Hindlimb muscle (tissue), 1 donor: Measurements from ENCODE around the gene FGFR2. TPM values are rescaled to one million over a fixed set of nuclear protein-coding genes. Genes with fewer than 3 reads are reported as not detected.
A peak's percentile ranks its signal among the peaks of the same experiment; 100 is the strongest.

ENCODE experiments used
- DNase-seq: peaks from one replicate; pipeline ENCODE4 v3.0.0-alpha.2; 2013
- polyA plus RNA-seq: library from polyadenylated mRNA; unstranded; fragments of 120-200 nt; gene quantifications from one replicate; pipeline ENCODE4 v1.2.1, GENCODE V29; 2013; ENCODE audit not compliant: insufficient read length

The FGFR2 gene
- polyA plus RNA-seq, 1 donor, result 3.6 TPM

DNA sequence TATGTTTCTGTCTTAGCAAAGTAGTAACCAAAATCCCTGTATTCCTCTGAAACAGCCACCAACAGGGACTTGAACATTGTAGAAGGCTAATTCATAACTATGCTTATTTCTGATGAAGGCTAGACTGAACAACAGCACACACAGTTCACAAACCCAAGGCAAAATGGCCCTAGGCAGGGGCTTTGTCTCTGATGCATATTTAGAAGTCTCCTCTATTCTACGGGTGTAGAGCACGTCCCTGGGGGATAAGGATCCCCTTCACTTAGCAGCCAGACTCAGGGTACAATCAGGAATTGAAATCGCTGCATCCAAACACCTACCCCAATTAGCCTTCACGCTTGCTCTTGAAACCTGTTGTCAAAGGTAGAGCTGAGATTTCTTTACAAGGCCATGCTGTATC is 45.5 kb downstream of the FGFR2 start:
- DNase-seq, result no peak

DNA sequence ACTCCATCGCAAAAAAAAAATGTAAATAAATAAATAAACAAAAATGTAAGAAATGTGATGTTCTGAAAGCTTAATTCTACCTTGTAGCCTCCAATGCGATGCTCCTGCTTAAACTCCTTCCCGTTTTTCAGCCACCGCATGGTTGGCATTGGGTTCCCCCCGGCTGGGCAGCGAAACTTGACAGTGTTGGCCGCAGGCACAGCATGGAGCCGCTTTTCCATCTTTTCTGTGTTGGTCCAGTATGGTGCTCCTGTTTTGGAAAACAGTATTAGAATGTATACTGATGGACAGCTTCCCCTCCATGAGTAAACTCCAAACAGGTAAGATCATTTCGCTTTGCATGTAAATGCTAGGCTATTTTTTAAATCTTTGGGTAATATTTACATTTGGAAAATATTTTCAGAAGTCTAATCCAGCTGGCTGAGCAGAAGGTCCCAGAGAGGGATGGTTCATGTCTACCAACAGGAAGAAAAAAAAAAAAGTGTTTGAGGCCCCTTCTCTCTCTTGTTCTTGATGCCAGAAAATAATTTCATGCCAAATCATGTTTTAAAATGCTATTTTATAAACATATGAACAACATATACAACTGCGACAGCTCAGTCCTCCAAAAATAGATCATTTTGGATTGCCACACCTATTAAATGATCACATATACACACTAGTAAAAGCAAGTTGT is 46.9 kb downstream of the FGFR2 start:
- no peak for DNase-seq

DNA sequence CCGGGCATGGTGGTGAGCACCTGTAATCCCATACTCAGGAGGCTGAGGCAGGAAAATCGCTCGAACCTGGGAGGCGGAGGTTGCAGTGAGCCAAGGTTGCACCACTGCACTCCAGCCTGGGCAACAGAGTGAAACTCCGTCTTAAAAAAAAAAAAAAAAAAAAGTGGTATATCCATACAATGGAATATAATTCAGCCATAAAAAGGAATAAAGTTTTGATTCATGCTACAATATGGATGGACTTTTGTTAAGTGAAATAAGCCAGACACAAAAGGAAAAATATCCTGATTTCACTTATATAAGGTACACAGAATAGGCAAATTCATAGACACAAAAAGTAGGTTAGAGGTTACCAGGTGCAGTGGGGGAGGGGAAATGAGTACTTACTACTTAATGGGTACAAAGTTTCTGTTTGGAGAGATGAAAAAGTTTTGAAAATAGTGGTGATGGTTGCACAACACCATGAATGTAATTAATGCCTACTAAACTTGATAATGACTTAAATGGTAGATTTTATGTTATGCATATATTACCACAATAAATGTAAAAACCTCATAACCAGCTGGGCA is 53.9 kb downstream of the FGFR2 start:
- DNase-seq, result no peak

GRCh38 chr10:121543545-121543944 is 54.7 kb downstream of the FGFR2 start:
- DNase-seq, result no peak

DNA sequence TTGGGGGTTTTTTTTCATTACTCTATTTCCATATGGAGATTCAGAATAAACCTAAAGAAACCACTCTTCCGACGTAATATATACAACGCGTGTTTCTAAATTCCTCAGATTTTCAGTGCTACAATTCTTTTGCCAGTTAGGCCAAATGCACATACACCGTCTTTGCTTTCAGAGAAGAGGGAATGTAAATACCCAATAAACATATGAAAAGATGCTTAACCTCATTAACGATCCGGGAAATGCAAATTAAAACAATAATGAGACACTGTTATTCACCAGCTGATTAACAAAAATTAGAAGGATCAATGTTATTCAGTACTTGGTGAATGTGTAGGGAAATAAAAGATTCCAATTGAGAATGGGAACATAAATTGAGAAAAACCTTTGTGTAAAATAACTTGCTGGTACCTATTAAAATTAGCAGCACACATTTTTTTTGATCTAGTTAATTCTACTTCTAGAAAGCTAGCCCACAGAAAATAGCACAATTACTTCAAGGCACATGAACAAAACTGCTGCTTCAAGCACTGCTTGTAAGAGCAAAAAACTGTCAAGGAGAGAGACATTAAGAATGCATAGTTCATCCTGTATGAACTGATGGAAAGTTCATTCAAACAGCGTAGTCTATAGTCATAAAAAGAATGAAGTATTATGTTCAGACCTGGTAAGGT is 56.7 kb downstream of the FGFR2 start:
- no peak for DNase-seq

- no peak for DNase-seq
These were observed 57.4 kb downstream of the FGFR2 start for GRCh38 chr10:121540732-121541395.

- no peak for DNase-seq
These were observed 58.5 kb downstream of the FGFR2 start for GRCh38 chr10:121539786-121540185.

DNA sequence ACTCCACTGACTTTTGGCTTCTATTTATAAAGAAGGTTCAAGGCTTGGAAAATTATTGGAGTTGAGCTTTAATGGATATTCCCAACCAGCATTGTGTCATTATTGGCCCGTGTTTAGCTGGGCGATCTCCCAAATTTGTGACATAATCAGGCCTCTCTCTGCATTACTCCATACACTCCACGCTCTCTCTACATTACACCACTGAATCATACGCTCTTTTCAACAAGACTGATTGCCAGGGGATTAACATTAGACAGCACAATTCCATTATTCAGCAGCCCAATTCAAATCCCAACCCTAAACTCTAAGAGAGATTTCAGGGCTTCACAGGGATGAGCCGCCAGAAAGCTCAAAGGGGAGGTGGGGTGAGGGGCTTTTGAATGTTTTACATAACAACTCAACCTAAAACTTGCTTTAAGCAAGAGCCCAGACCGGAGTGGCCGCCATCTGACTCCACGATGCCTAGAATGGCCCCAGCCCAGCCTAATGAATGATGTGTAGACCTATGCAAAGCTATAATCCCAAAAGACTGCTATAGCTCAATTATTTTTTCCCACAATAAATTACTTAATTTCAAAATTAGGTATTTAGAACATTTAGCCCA is 61.8 kb downstream of the FGFR2 start:
- DNase-seq, result peak; percentile 93

GRCh38 chr10:121535381-121535780 is 62.9 kb downstream of the FGFR2 start:
- DNase-seq, result no peak

- no peak for DNase-seq
These were observed 65.9 kb downstream of the FGFR2 start for GRCh38 chr10:121532292-121532864.

- DNase-seq, result no peak
These were observed 66.4 kb downstream of the FGFR2 start for GRCh38 chr10:121531830-121532178.

DNA sequence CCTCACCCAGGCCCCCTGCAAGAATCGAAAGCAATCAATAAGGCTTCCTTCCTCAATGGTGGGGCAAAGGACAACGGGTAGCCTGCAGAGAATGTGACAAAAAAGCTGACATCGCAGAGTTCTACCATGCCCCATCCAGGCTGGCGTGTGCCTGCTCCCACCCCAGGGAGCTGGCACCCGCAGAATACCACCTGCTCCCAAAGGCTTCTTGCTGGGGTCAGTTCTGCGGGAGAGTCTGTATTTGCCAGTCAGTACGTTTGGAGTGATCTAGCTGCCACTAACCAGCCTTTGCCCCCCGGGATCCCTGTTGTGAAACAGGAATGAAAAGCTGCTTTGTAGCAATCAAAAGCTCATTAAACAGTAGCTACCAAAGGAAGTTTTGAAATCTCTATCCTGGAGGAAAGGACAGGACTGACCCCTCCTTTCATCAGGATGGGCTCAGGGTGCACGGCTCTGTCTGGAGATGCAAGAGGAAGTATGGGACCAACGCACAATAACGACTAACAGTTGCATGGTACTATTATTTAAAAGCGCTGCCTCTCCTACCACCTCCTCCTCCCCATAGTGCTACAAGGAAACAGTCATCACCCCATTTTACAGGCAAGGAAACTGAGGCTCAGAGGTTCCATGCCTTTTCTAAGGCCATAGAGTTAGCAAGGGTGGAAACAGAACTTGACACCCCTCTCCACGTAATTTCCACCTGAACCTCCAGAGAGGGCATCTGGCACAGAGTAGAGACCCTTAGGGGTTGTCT is 67.0 kb downstream of the FGFR2 start:
- DNase-seq, result no peak

DNA sequence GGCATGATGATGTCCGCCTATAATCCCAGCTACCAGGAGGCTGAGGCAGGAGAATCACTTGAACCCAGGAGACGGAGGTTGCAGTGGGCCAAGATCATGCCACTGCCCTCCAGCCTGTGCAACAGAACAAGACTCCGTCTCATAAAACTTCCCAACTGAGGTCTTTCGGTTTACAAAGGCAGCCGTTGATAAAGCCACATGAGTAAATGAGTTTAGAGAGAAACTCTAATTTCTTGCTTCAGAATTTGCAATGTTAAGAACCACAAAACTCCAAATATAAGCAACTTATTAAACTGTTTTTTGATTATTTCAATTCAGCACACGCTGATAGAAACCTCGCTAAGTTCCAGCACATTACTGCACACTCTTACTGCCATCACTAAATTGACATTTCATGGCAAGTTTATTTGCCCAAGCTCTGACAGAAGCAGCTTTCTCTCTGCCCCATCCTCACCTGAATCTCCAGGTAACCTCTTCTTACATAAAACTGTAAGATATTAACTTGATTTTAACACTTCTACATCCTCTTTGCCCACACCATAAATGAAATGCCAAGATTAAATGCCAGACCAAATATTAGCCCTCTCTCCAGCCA is 67.7 kb downstream of the FGFR2 start:
- no peak for DNase-seq

DNA sequence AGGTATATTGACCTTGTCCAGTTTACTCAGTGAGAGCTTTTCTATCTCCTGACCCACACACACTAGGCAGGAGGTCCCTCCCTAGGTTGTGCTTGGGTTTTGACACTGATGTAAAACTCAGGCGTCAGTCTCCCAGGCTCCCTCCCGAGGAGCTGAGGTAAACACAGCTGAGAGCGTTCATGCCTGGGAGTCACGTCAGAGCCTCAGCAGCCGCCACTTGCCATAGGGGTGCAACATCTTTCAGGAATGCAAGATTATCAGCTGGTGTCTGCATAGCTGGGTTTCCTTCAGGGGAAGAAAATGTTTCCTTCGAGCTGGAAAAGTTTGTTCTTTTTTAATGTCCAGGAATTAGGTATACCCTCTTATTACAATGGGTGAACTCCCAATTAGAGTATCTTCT is 70.6 kb downstream of the FGFR2 start:
- DNase-seq, result no peak

GRCh38 chr10:121526801-121527221 is 71.4 kb downstream of the FGFR2 start:
- no peak for DNase-seq

GRCh38 chr10:121526135-121526790 is 72.0 kb downstream of the FGFR2 start:
- no peak for DNase-seq

- peak; percentile 34 for DNase-seq
These were observed 72.8 kb downstream of the FGFR2 start for GRCh38 chr10:121525251-121526134.

- DNase-seq, result no peak
These were observed 74.0 kb downstream of the FGFR2 start for GRCh38 chr10:121524157-121524817.

- DNase-seq, result no peak
These were observed 75.4 kb downstream of the FGFR2 start for GRCh38 chr10:121522831-121523230.
